Activated B cell treated with CpG ODN at 0.5 μM for 24 hours (primary cell): ENCODE measurements around the gene SLC11A2. TPM values are rescaled to one million over a fixed set of nuclear protein-coding genes. Genes with fewer than 3 reads are reported as not detected.

Experiments used
- ATAC-seq: fragments of 200-7000 bp; cut with Tn5 transposase; one replicate; pipeline ENCODE4 v1.10.0; 2021; ENCODE audit warnings: low read depth, mild to moderate bottlenecking, moderate library complexity
- CTCF ChIA-PET: fragments of 350-600 bp; sonication (Branson Sonifier 250); formaldehyde crosslinking; loops from one replicate; lab custom pipeline; 2021; ENCODE audit warnings: antibody characterized with exemption; lab: Charles Lee
- POLR2A ChIA-PET: fragments of 350-600 bp; sonication (Branson Sonifier 250); formaldehyde crosslinking; loops from one replicate; lab custom pipeline; 2021; ENCODE audit warnings: antibody characterized with exemption; lab: Charles Lee
- DNase-seq: peaks from one replicate; pipeline ENCODE4 v3.0.0; 2022
- H3K27ac Mint-ChIP-seq: one replicate; pipeline ENCODE4 v1.8.0; 2020; ENCODE audit warnings: mixed read lengths
- H3K27me3 Mint-ChIP-seq: one replicate; pipeline ENCODE4 v1.8.0; 2021; ENCODE audit warnings: mixed read lengths
- H3K36me3 Mint-ChIP-seq: one replicate; pipeline ENCODE4 v1.8.0; 2021; ENCODE audit warnings: low read depth, mixed read lengths
- H3K4me1 Mint-ChIP-seq: one replicate; pipeline ENCODE4 v1.8.0; 2021; ENCODE audit warnings: mixed read lengths
- H3K4me3 Mint-ChIP-seq: one replicate; pipeline ENCODE4 v1.8.0; 2020; ENCODE audit warnings: mild to moderate bottlenecking, mixed read lengths
- H3K9me3 Mint-ChIP-seq: one replicate; pipeline ENCODE4 v1.8.0; 2020; ENCODE audit warnings: mixed read lengths
- intact Hi-C: fragments of 100-400 bp; cut with micrococcal nuclease; formaldehyde crosslinking; loops from one replicate; pipeline ENCODE4 v1.15.1; 2024
- total RNA-seq: library from RNA; stranded (reverse); gene quantifications from 2 replicates; pipeline ENCODE4 v1.2.3, GENCODE V29; 2022
- TF ChIP-seq, protein P1 (sequence below): fragments of 200-600 bp; IDR thresholded peaks from one replicate; pipeline ENCODE4 v1.8.0; 2022; ENCODE audit warnings: antibody characterized with exemption, mild to moderate bottlenecking

The SLC11A2 gene
- total RNA-seq, 1 donor from 2014 or later, result 44.6 TPM

DNA sequence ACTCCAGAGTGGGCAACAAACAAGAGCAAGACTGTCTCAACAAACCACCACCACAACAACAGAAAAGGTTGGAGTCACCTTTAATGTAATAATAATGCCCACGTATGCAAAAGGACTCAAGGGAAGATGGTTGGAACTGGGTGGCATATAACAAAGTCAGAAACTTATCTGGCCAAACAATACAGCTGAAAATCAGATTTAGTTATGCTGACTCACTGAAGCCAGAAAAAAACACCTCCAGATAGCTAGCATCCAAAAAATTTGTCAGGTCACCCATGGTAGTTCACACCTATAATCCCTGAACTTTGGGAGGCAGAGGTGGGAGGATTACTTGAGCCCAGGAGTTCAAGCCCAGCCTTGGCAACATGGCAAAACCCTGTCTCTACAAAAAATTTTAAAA is 24.4 kb downstream of the SLC11A2 start:
- intact Hi-C loops, result no loop called here
- peaks cover 52% of the 10 kb centered on the region for H3K36me3 Mint-ChIP-seq
- H3K27me3 Mint-ChIP-seq, result no peaks in the 10 kb centered on the region
- ChIA-PET CTCF (no interaction called here), POLR2A (interaction anchor here (0.7 kb wide), 1 partner anchor 82 kb away, joined by 6 read pairs; no protein-coding TSS in a partner anchor)
- no peak overlapping the region for H3K27ac Mint-ChIP-seq
- ATAC-seq (no peak), DNase-seq (no peak)
- H3K9me3 Mint-ChIP-seq, result no peaks in the 10 kb centered on the region
- no peak overlapping the region for H3K4me3 Mint-ChIP-seq
- TF ChIP-seq, protein P1, sequence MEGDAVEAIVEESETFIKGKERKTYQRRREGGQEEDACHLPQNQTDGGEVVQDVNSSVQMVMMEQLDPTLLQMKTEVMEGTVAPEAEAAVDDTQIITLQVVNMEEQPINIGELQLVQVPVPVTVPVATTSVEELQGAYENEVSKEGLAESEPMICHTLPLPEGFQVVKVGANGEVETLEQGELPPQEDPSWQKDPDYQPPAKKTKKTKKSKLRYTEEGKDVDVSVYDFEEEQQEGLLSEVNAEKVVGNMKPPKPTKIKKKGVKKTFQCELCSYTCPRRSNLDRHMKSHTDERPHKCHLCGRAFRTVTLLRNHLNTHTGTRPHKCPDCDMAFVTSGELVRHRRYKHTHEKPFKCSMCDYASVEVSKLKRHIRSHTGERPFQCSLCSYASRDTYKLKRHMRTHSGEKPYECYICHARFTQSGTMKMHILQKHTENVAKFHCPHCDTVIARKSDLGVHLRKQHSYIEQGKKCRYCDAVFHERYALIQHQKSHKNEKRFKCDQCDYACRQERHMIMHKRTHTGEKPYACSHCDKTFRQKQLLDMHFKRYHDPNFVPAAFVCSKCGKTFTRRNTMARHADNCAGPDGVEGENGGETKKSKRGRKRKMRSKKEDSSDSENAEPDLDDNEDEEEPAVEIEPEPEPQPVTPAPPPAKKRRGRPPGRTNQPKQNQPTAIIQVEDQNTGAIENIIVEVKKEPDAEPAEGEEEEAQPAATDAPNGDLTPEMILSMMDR, result no peak
- no peaks in the 10 kb centered on the region for H3K4me1 Mint-ChIP-seq

DNA sequence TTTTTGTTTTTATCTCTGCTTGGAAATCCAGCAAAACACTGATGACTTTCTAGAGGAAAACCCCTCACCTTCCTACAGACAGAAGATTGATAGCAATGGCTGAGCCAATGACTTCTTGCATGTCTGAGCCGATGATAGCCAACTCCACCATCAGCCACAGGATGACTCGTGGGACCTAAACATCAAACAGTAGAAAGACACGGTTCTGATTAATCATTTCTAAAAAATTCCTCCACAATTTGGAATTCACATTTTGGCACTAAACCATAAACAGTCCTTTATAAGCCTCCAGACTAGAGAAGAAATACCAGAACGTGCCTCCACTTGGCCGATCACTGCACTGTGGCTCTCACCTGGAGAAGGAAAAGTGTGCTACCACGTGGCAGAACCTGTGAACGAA is 25.9 kb downstream of the SLC11A2 start:
- Mint-ChIP-seq H3K9me3 (no peaks in the 10 kb centered on the region), H3K27me3 (no peaks in the 10 kb centered on the region), H3K4me3 (no peak overlapping the region), H3K27ac (no peak overlapping the region), H3K4me1 (no peaks in the 10 kb centered on the region), H3K36me3 (peaks cover 56% of the 10 kb centered on the region)
- DNase-seq, result no peak
- POLR2A ChIA-PET, result interaction anchor here (0.6 kb wide), 1 partner anchor 87 kb away, joined by 4 read pairs; no protein-coding TSS in a partner anchor
- intact Hi-C loops, result no loop called here
- TF ChIP-seq, protein P1, result no peak
- no peak for ATAC-seq
- CTCF ChIA-PET, result no interaction called here

DNA sequence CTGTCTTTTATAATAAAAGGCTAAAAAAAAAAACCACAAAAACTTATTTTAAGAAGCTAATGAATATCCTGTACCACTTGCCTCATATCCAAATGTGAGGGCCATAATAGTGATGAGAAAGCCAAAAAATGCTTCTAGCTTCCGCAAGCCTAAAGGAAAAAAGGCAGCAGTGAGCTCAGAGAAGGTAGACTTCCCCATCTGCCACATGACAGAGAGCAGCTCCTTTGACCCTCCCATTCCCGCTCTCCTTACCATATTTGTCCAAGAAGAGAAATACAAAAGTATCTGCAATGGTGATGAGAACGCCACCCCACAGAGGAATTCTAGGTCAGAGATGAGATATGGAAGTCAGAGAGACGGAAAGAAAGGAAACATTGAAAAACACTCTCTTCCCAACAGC is 27.1 kb downstream of the SLC11A2 start:
- ATAC-seq (no peak), DNase-seq (no peak)
- Mint-ChIP-seq H3K27me3 (no peaks in the 10 kb centered on the region), H3K27ac (no peak overlapping the region), H3K4me3 (no peak overlapping the region), H3K9me3 (no peaks in the 10 kb centered on the region), H3K36me3 (peaks cover 57% of the 10 kb centered on the region), H3K4me1 (no peaks in the 10 kb centered on the region)
- POLR2A ChIA-PET, result no interaction called here
- TF ChIP-seq, protein P1, result no peak
- intact Hi-C loops, result no loop called here
- CTCF ChIA-PET, result interaction anchor here (1.1 kb wide), 1 partner anchor 12 kb away, joined by 3 read pairs; no protein-coding TSS in a partner anchor

DNA sequence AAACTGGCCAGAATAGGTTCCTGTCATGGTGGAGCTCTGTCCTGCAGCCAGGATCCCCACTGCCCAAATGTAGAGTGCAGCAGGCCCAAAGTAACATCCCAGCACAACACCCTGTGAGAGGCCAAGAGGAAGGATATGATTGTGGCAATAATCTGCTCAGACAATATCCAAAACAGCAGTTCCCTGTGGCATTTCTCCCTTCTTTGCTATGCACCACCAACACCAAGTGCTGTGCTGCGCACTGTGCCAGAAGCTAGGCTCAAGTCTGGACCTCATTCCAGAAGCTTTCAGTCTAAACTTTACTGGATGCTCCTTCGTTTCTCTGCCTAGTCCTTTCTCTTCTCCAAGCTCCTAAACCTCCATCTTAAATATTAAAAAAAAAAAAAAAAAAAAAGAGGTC is 33.4 kb downstream of the SLC11A2 start:
- CTCF ChIA-PET, result no interaction called here
- no peaks in the 10 kb centered on the region for H3K27me3 Mint-ChIP-seq
- peaks cover 74% of the 10 kb centered on the region for H3K36me3 Mint-ChIP-seq

DNA sequence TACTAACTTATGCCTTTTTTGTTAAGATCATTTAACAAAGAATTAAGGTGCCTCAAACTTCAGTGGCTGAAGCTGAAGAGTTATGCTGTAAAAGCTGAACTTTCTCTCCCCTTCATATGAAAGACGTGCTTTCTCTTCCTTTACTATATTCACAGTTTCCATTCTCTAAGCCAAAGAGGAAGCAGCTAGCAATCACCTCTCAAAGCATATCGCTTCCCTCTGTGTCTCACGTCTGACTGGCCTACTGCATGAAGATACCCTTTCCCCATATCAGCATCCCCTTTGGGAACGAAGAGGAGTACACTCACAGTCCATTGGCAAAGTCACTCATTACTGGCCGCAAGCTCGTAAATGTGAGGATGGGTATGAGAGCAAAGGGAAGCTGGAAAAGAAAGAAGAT is 34.9 kb downstream of the SLC11A2 start:
- ChIA-PET CTCF (interaction anchor here (1.3 kb wide), 1 partner anchor 226 kb away, joined by 3 read pairs; no protein-coding TSS in a partner anchor), POLR2A (no interaction called here)
- no peak for DNase-seq
- H3K4me1 Mint-ChIP-seq, result peaks cover 5% of the 10 kb centered on the region
- no peaks in the 10 kb centered on the region for H3K9me3 Mint-ChIP-seq
- TF ChIP-seq, protein P1, result no peak
- H3K27me3 Mint-ChIP-seq, result no peaks in the 10 kb centered on the region
- H3K4me3 Mint-ChIP-seq, result no peak overlapping the region
- peaks cover 77% of the 10 kb centered on the region for H3K36me3 Mint-ChIP-seq
- intact Hi-C loops, result no loop called here
- H3K27ac Mint-ChIP-seq, result no peak overlapping the region
- ATAC-seq, result no peak

More for the DNA sequence above, 33.4 kb downstream of the SLC11A2 start:
- DNase-seq (no peak), ATAC-seq (no peak)
- H3K4me1 Mint-ChIP-seq, result no peaks in the 10 kb centered on the region
- H3K27ac Mint-ChIP-seq, result no peak overlapping the region
- intact Hi-C loops, result no loop called here
- H3K4me3 Mint-ChIP-seq, result no peak overlapping the region
- H3K9me3 Mint-ChIP-seq, result no peaks in the 10 kb centered on the region
- POLR2A ChIA-PET, result interaction anchor here (0.7 kb wide), 1 partner anchor 22 kb away, joined by 5 read pairs; no protein-coding TSS in a partner anchor
- TF ChIP-seq, protein P1, result no peak
